ENCODE measurements around the gene L3HYPDH. TPM values are rescaled to one million over a fixed set of nuclear protein-coding genes. Genes with fewer than 3 reads are reported as not detected.
A peak's percentile ranks its signal among the peaks of the same experiment; 100 is the strongest.

The L3HYPDH gene
- total RNA-seq, 2 experiments from 2014 or later, result 12.3 to 14.6 TPM

GRCh38 chr14:59484639-59485175 lies 499 bp upstream of the L3HYPDH start:
- peaks cover 57% of the 10 kb centered on the region for H3K4me1 Mint-ChIP-seq (ENCODE audit: low read depth)
- H3K9me3 Mint-ChIP-seq, result no peaks in the 10 kb centered on the region
- no peaks in the 10 kb centered on the region for H3K27me3 Mint-ChIP-seq
- H3K4me3 Mint-ChIP-seq, result peak overlapping the region; percentile 88
- DNase-seq (no peak), ATAC-seq (peak; percentile 60)
- intact Hi-C loops (cut with micrococcal nuclease), result no loop called here
- ChIA-PET POLR2A (interaction anchor here (0.6 to 2.9 kb wide), 5 partner anchors 11 to 764 kb away, joined by 3 to 15 read pairs (median 4); partner anchors contain the start of gene PPM1A), CTCF (interaction anchor here (0.7 to 2.7 kb wide), 7 partner anchors 15 to 295 kb away, joined by 3 to 11 read pairs (median 3); partner anchors contain the start of gene DAAM1)
- peak overlapping the region; percentile 88 for H3K27ac Mint-ChIP-seq
- peaks cover 33% of the 10 kb centered on the region for H3K36me3 Mint-ChIP-seq (ENCODE audit: low read depth)
- TF ChIP-seq CTCF (IDR thresholded peaks at IDR 0.05), result no peak

GRCh38 chr14:59483363-59483762 lies 845 bp downstream of the L3HYPDH start:
- Mint-ChIP-seq H3K27me3 (no peaks in the 10 kb centered on the region), H3K4me3 (peak overlapping the region; percentile 88), H3K4me1 (ENCODE audit: low read depth) (peaks cover 52% of the 10 kb centered on the region), H3K27ac (peak overlapping the region; percentile 88), H3K36me3 (ENCODE audit: low read depth) (peaks cover 30% of the 10 kb centered on the region), H3K9me3 (no peaks in the 10 kb centered on the region)
- ChIA-PET CTCF (interaction anchor here (0.7 to 1.9 kb wide), 5 partner anchors 13 to 294 kb away, joined by 3 to 11 read pairs (median 3); partner anchors contain the start of gene DAAM1), POLR2A (interaction anchor here (0.9 to 2.9 kb wide), 5 partner anchors 10 to 295 kb away, joined by 3 to 15 read pairs (median 3); partner anchors contain the start of gene DAAM1)
- intact Hi-C loops (cut with micrococcal nuclease), result no loop called here
- DNase-seq (no peak), ATAC-seq (no peak)
- TF ChIP-seq CTCF (IDR thresholded peaks at IDR 0.05), result no peak

GRCh38 chr14:59482541-59483331 lies 1.5 kb downstream of the L3HYPDH start:
- peaks cover 49% of the 10 kb centered on the region for H3K4me1 Mint-ChIP-seq (ENCODE audit: low read depth)
- intact Hi-C loops (cut with micrococcal nuclease), result no loop called here
- DNase-seq, result no peak
- peaks cover 29% of the 10 kb centered on the region for H3K36me3 Mint-ChIP-seq (ENCODE audit: low read depth)
- TF ChIP-seq CTCF (IDR thresholded peaks at IDR 0.05), result no peak
- H3K27me3 Mint-ChIP-seq, result no peaks in the 10 kb centered on the region
- H3K4me3 Mint-ChIP-seq, result peak overlapping the region; percentile 88
- ChIA-PET POLR2A (interaction anchor here (1.0 to 2.9 kb wide), 3 partner anchors 9 to 294 kb away, joined by 3 to 15 read pairs (median 3); partner anchors contain the start of gene DAAM1), CTCF (interaction anchor here (0.7 to 1.3 kb wide), 2 partner anchors 8 to 16 kb away, joined by 3 read pairs; no protein-coding TSS in a partner anchor)
- H3K27ac Mint-ChIP-seq, result peak overlapping the region; percentile 88
- ATAC-seq, result no peak
- no peaks in the 10 kb centered on the region for H3K9me3 Mint-ChIP-seq

- peak overlapping the region; percentile 30 for H3K27ac Mint-ChIP-seq
- CTCF ChIA-PET, result interaction anchor here (0.7 to 1.3 kb wide), 2 partner anchors 7 to 15 kb away, joined by 3 read pairs; no protein-coding TSS in a partner anchor
These were observed 2.2 kb downstream of the L3HYPDH start for GRCh38 chr14:59481871-59482540.

More at GRCh38 chr14:59481871-59482540, 2.2 kb downstream of the L3HYPDH start:
- peaks cover 30% of the 10 kb centered on the region for H3K36me3 Mint-ChIP-seq (ENCODE audit: low read depth)
- POLR2A ChIA-PET, result interaction anchor here (2.9 kb wide), 1 partner anchor 8 kb away, joined by 15 read pairs; no protein-coding TSS in a partner anchor
- no peak for DNase-seq
- no peaks in the 10 kb centered on the region for H3K27me3 Mint-ChIP-seq
- peaks cover 50% of the 10 kb centered on the region for H3K4me1 Mint-ChIP-seq (ENCODE audit: low read depth)
- TF ChIP-seq CTCF (IDR thresholded peaks at IDR 0.05), result no peak
- ATAC-seq, result no peak
- intact Hi-C loops (cut with micrococcal nuclease), result no loop called here
- H3K9me3 Mint-ChIP-seq, result no peaks in the 10 kb centered on the region
- peak overlapping the region; percentile 88 for H3K4me3 Mint-ChIP-seq

Data from activated CD8-positive, alpha-beta T cell treated with anti-CD3 and anti-CD28 coated beads for 36 hours (primary cell).